NCI-H1105 (cell line): ENCODE results near the gene NRIP1.

ENCODE experiments used
- DNase-seq: peaks from one replicate; lab custom pipeline; 2025; lab: John Stamatoyannopoulos, UW

NRIP1 gene

GRCh38 chr21:15005391-15005790 is 59.4 kb downstream of the NRIP1 start:
- DNase-seq, result no peak

GRCh38 chr21:15004721-15005370 is 60.0 kb downstream of the NRIP1 start:
- no peak for DNase-seq

GRCh38 chr21:15003463-15004135 is 61.2 kb downstream of the NRIP1 start:
- peak; percentile 80 for DNase-seq

GRCh38 chr21:15001857-15002606 is 62.8 kb downstream of the NRIP1 start:
- no peak for DNase-seq

- no peak for DNase-seq
Observed at GRCh38 chr21:15001113-15001512, 63.7 kb downstream of the NRIP1 start.

DNA sequence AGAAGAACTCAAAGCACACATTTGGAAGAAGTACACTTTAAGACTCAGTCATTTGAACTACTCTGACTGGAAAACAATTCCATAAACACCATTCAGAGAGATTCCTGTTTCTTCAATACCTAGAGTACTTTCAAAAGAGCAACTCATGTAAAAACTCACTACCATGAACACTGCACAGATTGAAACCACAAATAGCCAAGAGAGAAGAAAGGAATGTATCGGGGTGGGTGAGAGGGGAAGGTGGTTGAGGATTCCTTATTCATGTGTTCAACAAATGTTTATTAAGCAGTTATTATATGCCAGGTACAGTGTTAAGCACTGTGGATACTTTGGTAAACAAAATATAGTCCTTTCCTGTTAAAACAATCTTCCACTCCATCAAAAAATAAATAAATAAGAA is 64.7 kb downstream of the NRIP1 start:
- DNase-seq, result no peak

DNA sequence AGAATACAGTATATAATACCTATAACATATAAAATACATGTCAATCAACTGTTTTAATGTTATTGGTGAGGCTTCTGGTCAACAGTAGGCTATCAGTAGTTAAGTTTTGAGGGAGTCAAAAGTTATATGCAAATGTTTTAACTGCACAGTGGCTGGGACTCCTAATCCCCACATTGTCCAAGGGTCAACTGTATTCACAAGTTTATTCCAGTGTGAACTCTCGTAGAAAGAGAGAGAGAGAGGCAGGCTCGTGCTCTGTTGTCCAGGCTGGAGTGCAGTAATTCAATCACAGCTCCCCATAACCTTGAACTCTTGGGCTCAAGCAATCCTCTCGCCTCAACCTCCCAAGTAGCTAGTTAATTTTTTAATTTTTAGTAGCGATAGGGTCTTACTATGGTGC is 66.0 kb downstream of the NRIP1 start:
- no peak for DNase-seq

DNA sequence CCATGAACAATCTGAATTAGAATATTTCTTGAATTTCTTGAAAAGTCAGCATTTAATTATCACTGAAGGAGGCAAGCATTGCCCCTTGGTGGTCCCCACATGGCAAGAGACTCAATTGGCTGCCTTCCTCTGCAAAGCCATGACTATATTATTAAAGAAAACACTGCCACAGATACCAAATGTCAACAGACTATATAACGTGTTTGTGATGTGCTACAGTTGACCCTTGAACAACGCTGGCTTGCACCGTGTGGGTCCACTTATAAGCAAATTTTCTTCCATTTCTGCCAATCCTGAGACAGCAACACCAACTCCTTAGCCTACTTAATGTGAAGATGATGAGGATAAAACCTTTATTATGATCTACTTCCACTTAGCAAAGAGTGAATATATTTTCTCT is 66.5 kb downstream of the NRIP1 start:
- no peak for DNase-seq

- no peak for DNase-seq
Observed at GRCh38 chr21:14995695-14996490, 68.9 kb downstream of the NRIP1 start.

- no peak for DNase-seq
Observed at GRCh38 chr21:14995226-14995625, 69.6 kb downstream of the NRIP1 start.

- DNase-seq, result no peak
Observed at GRCh38 chr21:14993115-14993514, 71.7 kb downstream of the NRIP1 start.

- DNase-seq, result no peak
Observed at GRCh38 chr21:14991957-14992356, 72.8 kb downstream of the NRIP1 start.

DNA sequence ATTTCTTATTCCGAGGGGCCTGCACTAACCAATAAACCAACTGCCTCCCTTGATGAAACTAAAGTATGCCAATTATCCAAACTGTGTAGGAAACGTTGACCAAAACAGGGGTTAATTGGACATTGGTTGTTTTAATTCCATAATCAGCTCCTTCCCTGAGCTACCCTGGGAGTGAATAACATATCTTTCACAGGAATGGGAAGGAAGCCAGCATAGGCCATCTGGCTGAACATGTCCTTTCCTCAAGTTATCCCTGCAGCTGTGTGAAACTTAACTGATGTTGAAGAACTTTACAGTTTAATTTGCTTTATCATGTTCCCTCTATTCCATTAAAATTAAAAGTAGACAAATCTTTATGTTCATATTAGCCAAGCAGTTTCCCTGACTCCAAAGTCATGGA is 75.4 kb downstream of the NRIP1 start:
- no peak for DNase-seq

- no peak for DNase-seq
Observed at GRCh38 chr21:14988760-14989159, 76.0 kb downstream of the NRIP1 start.

DNA sequence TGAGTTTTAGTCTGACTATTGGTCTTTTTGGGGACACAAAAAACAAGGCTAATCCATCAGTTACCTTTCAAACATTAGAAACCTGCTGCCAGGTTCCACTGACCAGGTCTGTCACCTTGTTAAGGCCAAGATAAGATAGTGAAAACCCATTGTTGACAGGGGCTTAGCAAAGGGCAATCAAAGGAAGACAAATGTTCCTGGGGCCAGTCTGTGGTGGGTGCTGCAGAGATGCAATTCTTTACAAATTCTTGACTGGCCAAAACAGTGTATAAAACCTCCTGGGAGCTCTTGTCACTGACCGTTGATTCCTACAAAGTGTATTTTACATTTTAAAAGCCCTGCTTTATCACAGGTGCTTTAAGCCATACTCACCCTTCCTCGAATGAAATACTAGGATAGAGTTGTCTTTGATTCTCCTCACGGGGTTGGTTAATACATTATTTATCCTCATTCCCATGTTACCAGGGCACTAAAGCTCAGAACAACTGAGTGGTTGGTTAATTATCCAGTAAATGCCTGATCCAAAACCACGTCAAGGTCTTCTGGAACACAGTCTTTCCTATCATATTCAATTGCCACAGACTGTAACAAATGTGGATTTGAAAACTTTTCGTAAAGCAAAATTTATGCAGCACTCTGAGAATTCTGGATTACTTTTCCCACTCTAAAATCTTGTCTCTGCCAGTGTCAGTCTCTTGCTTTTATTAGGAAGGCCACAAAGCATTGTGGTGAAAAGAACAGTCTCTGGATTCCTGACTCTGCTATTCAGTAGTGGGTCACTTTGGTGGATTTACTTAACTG is 77.2 kb downstream of the NRIP1 start:
- DNase-seq, result no peak

GRCh38 chr21:14985306-14985705 is 79.5 kb downstream of the NRIP1 start:
- DNase-seq, result no peak

DNA sequence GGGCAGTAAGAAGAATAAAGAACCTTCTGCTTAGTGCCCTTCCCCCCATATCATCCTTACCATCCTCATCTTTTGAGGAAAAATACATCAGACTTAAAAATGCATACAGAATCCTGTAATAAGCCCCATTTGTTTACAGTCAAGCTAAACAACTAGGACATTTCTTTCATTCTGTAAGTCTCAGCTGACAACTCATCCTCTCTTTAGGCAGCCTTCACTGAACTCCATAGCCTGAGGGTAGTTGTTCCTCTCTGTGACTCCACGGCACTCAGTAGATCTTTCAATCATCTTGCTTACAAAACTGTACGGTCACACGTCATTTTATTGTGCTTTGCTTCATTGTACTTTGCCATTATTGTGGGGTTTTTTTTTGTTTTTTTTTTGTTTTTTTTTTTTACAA is 82.5 kb downstream of the NRIP1 start:
- no peak for DNase-seq

GRCh38 chr21:14981246-14981645 is 83.6 kb downstream of the NRIP1 start:
- DNase-seq, result no peak

GRCh38 chr21:14979264-14979663 is 85.5 kb downstream of the NRIP1 start:
- DNase-seq, result no peak

- DNase-seq, result peak; percentile 89
Observed at GRCh38 chr21:14977814-14978213, 87.0 kb downstream of the NRIP1 start.

- no peak for DNase-seq
Observed at GRCh38 chr21:14975136-14975919, 89.5 kb downstream of the NRIP1 start.
